PC-9 (cell line): Measurements from ENCODE around the gene FAM169A.

Source experiments
- CTCF ChIP-seq: fragments of 200-600 bp; sonication (generic); conservative IDR thresholded peaks from 2 replicates; pipeline ENCODE4 v1.6.1; 2017; ENCODE audit warnings: mixed run types, antibody characterized with exemption, mild to moderate bottlenecking, moderate library complexity
- EZH2 ChIP-seq: fragments of 200-600 bp; sonication (generic); IDR thresholded peaks from 2 replicates; pipeline ENCODE4 v1.8.0; 2017; ENCODE audit warnings: antibody characterized with exemption, low read depth

- TF ChIP-seq CTCF (no peak), EZH2 (no peak)
These were observed 1.4 kb downstream of the FAM169A start for GRCh38 chr5:74864823-74865222.
